Activated naive CD4-positive, alpha-beta T cell treated with anti-CD3 and anti-CD28 coated beads for 36 hours (primary cell): ENCODE data around the gene LRIT1. TPM values are rescaled to one million over a fixed set of nuclear protein-coding genes. Genes with fewer than 3 reads are reported as not detected.
A peak's percentile ranks its signal among the peaks of the same experiment; 100 is the strongest.

ENCODE experiments used
- CTCF ChIA-PET: fragments of 350-600 bp; sonication (Branson Sonifier 250); formaldehyde crosslinking; loops from one replicate; lab custom pipeline; 2021; ENCODE audit warnings: antibody characterized with exemption; lab: Charles Lee
- DNase-seq: peaks from one replicate; pipeline ENCODE4 v3.0.0-alpha.2; 2020
- H3K27ac Mint-ChIP-seq: one replicate; pipeline ENCODE4 v1.8.0; 2021; ENCODE audit warnings: mild to moderate bottlenecking, mixed read lengths
- H3K27me3 Mint-ChIP-seq: one replicate; pipeline ENCODE4 v1.8.0; 2021; ENCODE audit warnings: low read depth, mixed read lengths
- H3K36me3 Mint-ChIP-seq: one replicate; pipeline ENCODE4 v1.8.0; 2021; ENCODE audit warnings: low read depth, mixed read lengths
- H3K4me1 Mint-ChIP-seq: one replicate; pipeline ENCODE4 v1.8.0; 2021; ENCODE audit warnings: low read depth, mixed read lengths
- H3K4me3 Mint-ChIP-seq: one replicate; pipeline ENCODE4 v1.8.0; 2021; ENCODE audit warnings: mild to moderate bottlenecking, moderate library complexity, mixed read lengths
- H3K9me3 Mint-ChIP-seq: one replicate; pipeline ENCODE4 v1.8.0; 2021; ENCODE audit warnings: mixed read lengths
- intact Hi-C: fragments of 100-400 bp; cut with micrococcal nuclease; formaldehyde crosslinking; loops from one replicate; pipeline ENCODE4 v1.15.1; 2023
- total RNA-seq, 2 experiments: library from RNA; stranded (reverse); gene quantifications; one replicate each; pipeline ENCODE4 v1.2.3, GENCODE V29; 2021

The LRIT1 gene
- total RNA-seq, 2 experiments from 2014 or later: not detected

DNA sequence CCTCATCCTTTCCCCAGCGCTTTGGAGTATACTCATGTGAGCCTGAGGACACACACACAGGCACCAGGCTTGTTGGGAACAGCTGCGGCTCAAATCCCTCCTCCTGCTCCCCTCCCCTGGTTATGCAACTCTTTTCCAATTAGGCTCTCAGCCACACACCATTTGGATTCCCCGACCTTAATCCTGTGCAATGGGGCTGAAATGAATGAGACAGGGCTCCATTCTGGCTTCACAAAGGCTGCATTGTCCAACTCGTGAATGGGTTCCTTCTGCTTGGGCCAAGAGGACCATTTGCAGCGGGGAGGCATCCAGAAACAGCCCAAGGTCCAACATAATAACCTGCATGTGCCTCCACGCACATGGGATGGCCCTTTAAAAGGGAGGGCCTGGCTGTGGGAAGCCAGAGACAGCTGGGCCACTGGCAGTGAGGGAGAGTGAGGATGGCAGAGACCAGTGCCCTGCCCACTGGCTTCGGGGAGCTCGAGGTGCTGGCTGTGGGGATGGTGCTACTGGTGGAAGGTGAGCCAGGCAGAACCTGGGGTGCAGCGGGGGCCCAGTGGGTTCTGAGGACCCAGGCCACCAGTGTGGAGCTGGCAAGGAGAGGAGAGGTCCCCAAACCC is 3.4 kb upstream of the LRIT1 start, which contains the start of gene RGR:
TSS of gene RGR (plus strand) at position 403 of the 620 bp plus-strand sequence. CDS start at position 441, 38 bp downstream.
- CTCF ChIA-PET: no interaction called here
- H3K27me3 Mint-ChIP-seq: peaks cover 3% of the 10 kb centered on the region
- H3K4me3 Mint-ChIP-seq: no peak within 1 kb of the TSS
- no peak for DNase-seq
- H3K27ac Mint-ChIP-seq: no peak within 1 kb of the TSS
- no peaks in the 10 kb centered on the region for H3K36me3 Mint-ChIP-seq
- H3K4me1 Mint-ChIP-seq: no peaks in the 10 kb centered on the region
- no peaks in the 10 kb centered on the region for H3K9me3 Mint-ChIP-seq
- intact Hi-C loops: no loop called here

DNA sequence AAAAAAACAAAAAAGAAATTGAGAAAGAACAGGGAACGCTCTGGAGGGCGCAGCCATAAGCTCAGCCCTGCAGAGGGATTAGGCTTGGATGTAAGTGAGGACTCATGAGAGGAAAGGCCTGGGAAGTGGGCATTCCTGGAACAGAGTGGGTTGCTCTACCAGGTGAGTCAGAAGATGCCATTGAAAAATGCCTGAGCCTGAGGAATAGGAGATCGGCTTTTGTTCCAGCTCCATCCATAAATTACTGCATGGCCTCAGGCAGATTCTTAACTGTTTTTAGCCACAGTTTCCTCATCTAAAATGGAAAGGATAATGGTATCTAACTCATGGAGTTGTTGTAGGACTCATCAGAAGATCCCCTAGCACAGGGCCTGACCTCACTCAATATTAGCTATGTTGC is 2.4 kb upstream of the LRIT1 start:
- Mint-ChIP-seq H3K36me3 (no peaks in the 10 kb centered on the region), H3K4me1 (no peaks in the 10 kb centered on the region), H3K4me3 (no peak overlapping the region), H3K27ac (no peak overlapping the region), H3K9me3 (no peaks in the 10 kb centered on the region), H3K27me3 (peaks cover 3% of the 10 kb centered on the region)
- DNase-seq: no peak
- CTCF ChIA-PET: interaction anchor here (1.6 kb wide), 1 partner anchor 13 kb away, joined by 4 read pairs; no protein-coding TSS in a partner anchor
- intact Hi-C loops: no loop called here

DNA sequence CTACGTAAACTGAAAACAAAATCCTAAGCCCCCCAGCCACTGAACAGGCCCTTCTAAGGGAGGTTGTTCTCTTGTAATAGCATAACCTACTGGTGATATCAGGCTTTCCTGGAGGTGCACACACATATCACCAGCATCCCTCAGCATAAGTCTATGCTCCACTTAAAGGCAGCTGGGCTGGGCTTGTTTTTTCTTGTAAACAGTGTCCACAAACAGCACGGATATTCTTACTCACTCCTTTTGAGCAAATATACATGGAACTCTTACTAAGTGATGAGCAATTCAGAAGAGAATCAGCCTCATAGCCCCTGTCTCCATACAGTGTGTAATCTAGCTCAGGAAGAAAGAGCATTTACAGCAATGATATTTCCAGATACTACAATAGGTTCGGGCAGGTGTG is 2.4 kb downstream of the LRIT1 start:
- peaks cover 9% of the 10 kb centered on the region for H3K27me3 Mint-ChIP-seq
- CTCF ChIA-PET: interaction anchor here (0.7 to 1.2 kb wide), 2 partner anchors 18 to 91 kb away, joined by 4 to 7 read pairs; no protein-coding TSS in a partner anchor
- intact Hi-C loops: no loop called here
- no peaks in the 10 kb centered on the region for H3K9me3 Mint-ChIP-seq
- DNase-seq: no peak
- no peaks in the 10 kb centered on the region for H3K4me1 Mint-ChIP-seq
- no peak overlapping the region for H3K27ac Mint-ChIP-seq
- no peaks in the 10 kb centered on the region for H3K36me3 Mint-ChIP-seq
- H3K4me3 Mint-ChIP-seq: no peak overlapping the region

DNA sequence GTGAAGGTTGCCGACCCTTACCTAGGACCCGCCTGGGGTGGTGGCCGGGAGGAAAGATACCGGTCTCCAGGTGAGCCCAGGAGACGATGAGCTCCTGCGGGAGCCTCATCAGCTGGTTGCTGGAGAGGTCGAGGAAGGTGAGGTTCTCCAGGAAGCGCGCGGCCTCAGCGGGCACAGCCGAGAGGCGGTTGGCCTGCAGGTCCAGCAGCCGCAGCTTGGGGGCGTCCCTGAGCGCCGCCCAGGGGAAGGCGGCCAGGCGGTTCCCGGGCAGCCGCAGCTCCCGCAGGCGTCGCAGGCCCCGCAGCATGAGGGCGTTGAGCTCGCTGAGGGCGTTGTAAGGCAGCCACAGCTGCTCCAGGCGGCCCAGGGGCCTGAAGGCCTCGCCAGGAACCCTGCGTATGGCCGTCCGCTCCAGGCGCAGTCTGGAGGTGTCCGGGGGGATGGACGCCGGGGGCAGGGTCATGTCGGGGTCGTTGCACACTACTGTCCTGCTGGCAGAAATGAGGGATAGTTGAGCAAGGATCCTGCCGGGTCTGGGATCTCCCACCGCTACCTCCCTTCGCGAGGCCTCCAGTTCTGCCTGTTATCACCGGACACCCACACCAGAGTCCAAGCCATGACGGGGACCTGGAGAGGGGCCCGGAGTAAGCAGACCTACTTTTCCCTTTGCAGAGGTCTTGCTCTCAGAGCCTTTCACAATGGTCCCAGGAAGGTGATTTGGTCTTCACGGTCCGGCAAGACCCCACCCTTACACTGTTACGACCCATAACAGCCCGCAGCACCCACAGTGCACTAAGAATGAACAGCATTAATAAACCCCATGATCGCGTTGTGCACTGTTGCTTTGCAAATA is 3.9 kb downstream of the LRIT1 start:
- H3K36me3 Mint-ChIP-seq: no peaks in the 10 kb centered on the region
- peaks cover 9% of the 10 kb centered on the region for H3K27me3 Mint-ChIP-seq
- H3K9me3 Mint-ChIP-seq: no peaks in the 10 kb centered on the region
- intact Hi-C loops: no loop called here
- no peak overlapping the region for H3K4me3 Mint-ChIP-seq
- DNase-seq: peak; percentile 12
- no peaks in the 10 kb centered on the region for H3K4me1 Mint-ChIP-seq
- no peak overlapping the region for H3K27ac Mint-ChIP-seq
- CTCF ChIA-PET: interaction anchor here (1.1 to 1.4 kb wide), 3 partner anchors 9 to 302 kb away, joined by 3 to 5 read pairs (median 3); no protein-coding TSS in a partner anchor

DNA sequence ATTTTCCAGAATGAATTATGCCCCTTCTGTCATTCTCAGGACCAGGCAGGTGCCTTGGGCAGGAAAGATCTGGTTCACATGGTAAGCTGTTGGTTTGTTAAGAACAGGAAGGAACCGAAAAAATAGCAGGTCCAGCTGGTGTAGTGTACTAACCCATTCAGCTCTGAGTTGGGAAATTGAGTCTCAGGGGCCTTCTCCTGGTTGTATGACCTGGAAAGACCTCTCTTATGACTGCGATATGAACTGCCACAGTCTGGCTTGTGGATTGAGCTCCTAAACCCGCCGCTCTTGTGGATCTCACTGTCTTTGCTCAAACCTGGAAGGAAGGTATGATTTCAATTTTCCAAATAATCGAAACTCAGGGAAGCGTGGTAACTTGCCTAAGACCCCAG is 4.5 kb downstream of the LRIT1 start:
- Mint-ChIP-seq H3K4me3 (no peak overlapping the region), H3K4me1 (no peaks in the 10 kb centered on the region), H3K27ac (no peak overlapping the region), H3K9me3 (no peaks in the 10 kb centered on the region), H3K36me3 (no peaks in the 10 kb centered on the region), H3K27me3 (peaks cover 9% of the 10 kb centered on the region)
- intact Hi-C loops: no loop called here
- CTCF ChIA-PET: interaction anchor here (0.7 to 1.4 kb wide), 3 partner anchors 9 to 20 kb away, joined by 3 to 5 read pairs (median 3); no protein-coding TSS in a partner anchor
- no peak for DNase-seq

DNA sequence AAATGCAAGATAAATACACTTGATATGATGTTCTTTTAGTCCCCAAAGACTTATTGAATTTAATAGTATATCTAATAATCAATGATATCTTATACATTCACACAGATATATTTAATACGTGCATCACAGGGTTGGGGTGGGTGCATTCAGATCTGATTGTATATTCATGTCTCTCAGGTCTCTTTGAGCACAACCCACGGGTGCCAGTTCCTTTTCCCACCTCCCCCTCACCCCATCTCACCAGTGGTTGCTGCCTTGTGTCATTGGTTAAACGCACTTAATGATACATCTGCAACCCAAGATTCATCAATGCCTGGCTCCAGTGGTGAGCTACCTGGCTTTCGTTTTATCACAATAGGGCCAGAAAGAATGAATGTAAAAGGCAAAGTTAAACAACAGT is 6.2 kb downstream of the LRIT1 start:
- Mint-ChIP-seq H3K9me3 (no peaks in the 10 kb centered on the region), H3K36me3 (no peaks in the 10 kb centered on the region), H3K27me3 (peaks cover 9% of the 10 kb centered on the region), H3K4me3 (no peak overlapping the region), H3K4me1 (no peaks in the 10 kb centered on the region), H3K27ac (no peak overlapping the region)
- intact Hi-C loops: no loop called here
- no peak for DNase-seq
- CTCF ChIA-PET: no interaction called here

DNA sequence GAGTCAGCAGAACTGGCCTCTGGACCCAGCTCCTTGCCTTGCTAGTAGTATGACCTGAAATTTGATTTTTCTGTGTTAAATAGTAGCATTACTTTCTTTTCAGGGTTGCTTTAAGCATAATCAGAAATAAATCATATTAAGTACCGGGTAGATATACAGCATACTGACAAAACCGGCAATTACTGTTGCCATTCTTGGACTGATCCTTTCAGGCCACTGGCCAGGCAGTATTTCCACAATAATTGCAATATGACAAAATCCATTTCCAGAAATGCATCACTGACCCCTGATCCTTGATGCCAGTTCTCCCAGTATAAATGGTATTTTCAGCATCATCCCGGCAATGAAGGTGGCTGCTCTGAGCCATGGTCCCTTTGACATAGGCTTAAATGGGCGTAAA is 6.9 kb downstream of the LRIT1 start:
- Mint-ChIP-seq H3K9me3 (no peaks in the 10 kb centered on the region), H3K27me3 (peaks cover 9% of the 10 kb centered on the region), H3K4me3 (no peak overlapping the region), H3K36me3 (no peaks in the 10 kb centered on the region), H3K4me1 (no peaks in the 10 kb centered on the region), H3K27ac (no peak overlapping the region)
- CTCF ChIA-PET: no interaction called here
- no peak for DNase-seq
- intact Hi-C loops: no loop called here

DNA sequence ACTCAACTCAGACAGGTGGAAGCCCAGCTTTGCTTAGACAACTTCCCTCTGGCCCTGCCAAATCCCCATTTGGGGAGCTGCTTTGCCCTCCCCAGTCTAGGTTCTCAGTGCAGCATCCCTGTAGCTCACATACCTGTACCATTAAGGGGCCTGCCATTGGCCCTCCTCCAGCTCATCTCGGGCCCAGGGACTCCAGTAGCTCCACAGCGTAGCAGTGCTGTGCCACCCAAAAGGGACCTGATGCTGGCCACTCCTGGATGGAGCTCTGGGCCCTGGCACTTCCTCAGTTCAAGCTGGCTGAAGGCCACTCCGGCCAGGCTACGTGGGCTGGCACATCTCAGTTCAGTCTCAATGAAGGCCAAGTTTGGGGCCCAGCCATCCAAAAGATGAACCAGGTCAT is 7.4 kb downstream of the LRIT1 start:
- Mint-ChIP-seq H3K36me3 (no peaks in the 10 kb centered on the region), H3K27ac (no peak overlapping the region), H3K4me1 (no peaks in the 10 kb centered on the region), H3K9me3 (no peaks in the 10 kb centered on the region), H3K27me3 (peaks cover 14% of the 10 kb centered on the region), H3K4me3 (no peak overlapping the region)
- CTCF ChIA-PET: interaction anchor here (0.5 to 1.0 kb wide), 3 partner anchors 16 to 159 kb away, joined by 3 read pairs; no protein-coding TSS in a partner anchor
- intact Hi-C loops: no loop called here
- no peak for DNase-seq

DNA sequence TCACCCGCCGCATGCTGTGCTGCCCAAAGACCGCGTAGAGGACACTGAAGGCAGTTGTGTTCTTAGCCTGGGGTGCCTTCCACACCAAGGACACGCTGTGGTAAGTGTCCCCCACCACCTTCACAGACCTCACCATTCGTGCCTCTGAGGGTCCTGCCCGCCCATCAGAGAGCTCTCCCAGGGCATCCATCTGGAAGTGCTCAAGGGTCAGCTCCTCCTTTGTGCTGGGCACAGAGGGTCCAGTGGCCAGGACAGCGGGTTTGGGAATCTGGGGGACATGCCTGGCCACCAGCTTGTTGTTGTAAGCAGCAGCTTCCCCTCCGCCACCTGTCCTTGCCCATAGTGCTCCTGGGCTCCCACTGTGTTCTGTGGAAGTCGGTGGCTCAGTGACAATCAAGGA is 9.0 kb downstream of the LRIT1 start:
- intact Hi-C loops: no loop called here
- H3K27ac Mint-ChIP-seq: no peak overlapping the region
- no peak overlapping the region for H3K4me3 Mint-ChIP-seq
- CTCF ChIA-PET: interaction anchor here (1.2 kb wide), 1 partner anchor 34 kb away, joined by 5 read pairs; no protein-coding TSS in a partner anchor
- no peaks in the 10 kb centered on the region for H3K4me1 Mint-ChIP-seq
- DNase-seq: no peak
- peaks cover 17% of the 10 kb centered on the region for H3K27me3 Mint-ChIP-seq
- H3K9me3 Mint-ChIP-seq: no peaks in the 10 kb centered on the region
- no peaks in the 10 kb centered on the region for H3K36me3 Mint-ChIP-seq

DNA sequence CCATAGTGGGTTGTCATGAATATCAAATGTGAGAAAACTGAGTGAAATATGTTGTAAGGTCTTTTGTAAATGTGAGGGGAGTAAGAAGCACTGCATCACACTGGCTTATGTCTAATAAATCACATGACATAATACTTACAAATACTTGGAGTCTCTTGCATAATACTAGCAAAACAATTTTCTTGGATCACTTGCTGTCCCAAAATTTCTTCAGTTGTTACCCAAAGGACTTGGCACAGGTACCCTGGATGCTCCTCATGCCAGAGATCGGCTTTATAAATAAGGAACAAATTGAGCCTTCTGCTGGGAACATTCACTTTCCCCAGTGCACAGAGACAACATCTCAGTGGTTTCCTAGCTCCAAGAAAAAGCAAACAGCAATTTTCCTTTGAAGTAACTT is 11.0 kb downstream of the LRIT1 start:
- Mint-ChIP-seq H3K9me3 (no peaks in the 10 kb centered on the region), H3K27me3 (peaks cover 16% of the 10 kb centered on the region), H3K27ac (no peak overlapping the region), H3K4me3 (no peak overlapping the region), H3K36me3 (no peaks in the 10 kb centered on the region), H3K4me1 (no peaks in the 10 kb centered on the region)
- intact Hi-C loops: no loop called here
- CTCF ChIA-PET: no interaction called here
- no peak for DNase-seq

DNA sequence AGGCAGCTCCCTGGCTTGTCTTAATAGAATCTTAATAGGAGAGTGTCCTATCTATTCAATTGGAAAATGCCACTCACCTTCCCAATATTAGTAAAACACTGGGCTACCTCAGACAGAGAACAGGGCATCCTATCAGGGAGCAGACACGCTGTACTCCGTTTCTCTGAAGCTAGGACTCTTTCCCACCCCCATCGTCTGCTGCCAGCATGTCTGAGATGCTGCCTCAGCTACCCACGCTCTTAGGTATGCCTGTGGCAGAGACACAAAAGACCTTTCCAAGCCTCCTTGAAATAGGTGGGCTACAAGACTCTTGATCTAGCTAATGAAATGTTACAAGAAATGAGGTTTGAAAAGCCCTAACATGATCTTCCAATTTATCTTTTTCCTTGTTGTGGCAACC is 13.5 kb downstream of the LRIT1 start:
- peaks cover 13% of the 10 kb centered on the region for H3K27me3 Mint-ChIP-seq
- no peak overlapping the region for H3K27ac Mint-ChIP-seq
- CTCF ChIA-PET: interaction anchor here (0.9 kb wide), 1 partner anchor 9 kb away, joined by 5 read pairs; no protein-coding TSS in a partner anchor
- DNase-seq: no peak
- H3K36me3 Mint-ChIP-seq: no peaks in the 10 kb centered on the region
- intact Hi-C loops: no loop called here
- H3K9me3 Mint-ChIP-seq: no peaks in the 10 kb centered on the region
- H3K4me3 Mint-ChIP-seq: no peak overlapping the region
- no peaks in the 10 kb centered on the region for H3K4me1 Mint-ChIP-seq

DNA sequence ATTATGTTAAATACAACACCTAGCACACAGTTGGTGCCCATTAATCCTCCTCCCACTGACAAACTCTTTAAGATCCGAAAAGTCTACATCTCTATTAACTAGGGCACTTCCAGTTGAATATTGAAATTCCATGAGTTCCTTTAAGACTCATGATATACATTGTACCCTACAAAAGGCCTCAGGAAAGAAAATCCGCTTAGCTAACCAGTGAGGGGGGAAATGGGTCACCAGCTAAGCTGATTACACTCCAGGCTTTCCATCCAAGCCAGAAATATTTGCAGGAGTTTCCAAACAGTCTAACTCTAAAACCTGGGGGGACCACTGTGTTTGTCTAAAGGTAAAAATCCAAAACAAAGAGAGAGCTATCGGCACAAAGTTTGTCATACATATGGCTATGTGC is 14.7 kb downstream of the LRIT1 start:
- Mint-ChIP-seq H3K4me3 (no peak overlapping the region), H3K27me3 (peaks cover 16% of the 10 kb centered on the region), H3K4me1 (no peaks in the 10 kb centered on the region), H3K36me3 (no peaks in the 10 kb centered on the region), H3K9me3 (no peaks in the 10 kb centered on the region), H3K27ac (no peak overlapping the region)
- intact Hi-C loops: no loop called here
- CTCF ChIA-PET: interaction anchor here (0.6 to 1.4 kb wide), 2 partner anchors 11 to 292 kb away, joined by 3 to 4 read pairs; no protein-coding TSS in a partner anchor
- no peak for DNase-seq
